ENCODE results near the gene PLAGL2. TPM values are rescaled to one million over a fixed set of nuclear protein-coding genes. Genes with fewer than 3 reads are reported as not detected.
A peak's percentile ranks its signal among the peaks of the same experiment; 100 is the strongest.

Gene PLAGL2
- total and polyA plus RNA-seq, 2 experiments from 2014 or later = 39.7 to 41.1 TPM

- H3K36me3 ChIP-seq (replicated peaks; ENCODE audit: insufficient read depth, low read depth) = no peaks in the 10 kb centered on the region
- no peaks in the 10 kb centered on the region for H3K9me3 ChIP-seq (ENCODE audit: low read depth)
- no peak overlapping the region for H3K27ac ChIP-seq
- H3K79me2 ChIP-seq = peaks cover 36% of the 10 kb centered on the region
- H3K27me3 ChIP-seq = no peaks in the 10 kb centered on the region
- H4K20me1 ChIP-seq (ENCODE audit: insufficient read depth, poor library complexity, severe bottlenecking) = no peaks in the 10 kb centered on the region
- WGBS (ENCODE audit: low lambda C conversion rate, missing lambda C conversion rate) = 100% methylated on average over 1 of the region's 1 CpG
- H2AFZ ChIP-seq = no peak overlapping the region
- DNase-seq (ENCODE audit: low spot score) = no peak
- H3K9me2 ChIP-seq (replicated peaks; ENCODE audit: insufficient read depth) = no peaks in the 10 kb centered on the region
- no peak for TF ChIP-seq EZH2 (IDR thresholded peaks at IDR 0.05; ENCODE audit: borderline replicate concordance)
- TF ChIP-seq EZH2phosphoT487 (IDR thresholded peaks at IDR 0.05; ENCODE audit: low read depth, severe bottlenecking, unreplicated experiment) = no peak
- TF ChIP-seq CTCF (IDR thresholded peaks at IDR 0.05; ENCODE audit: poor library complexity) = no peak
- H3K4me3 ChIP-seq = no peak overlapping the region
- H3K4me1 ChIP-seq (ENCODE audit: insufficient read depth) = peaks cover 42% of the 10 kb centered on the region
- peak overlapping the region; percentile 12 for H3K4me2 ChIP-seq
Observed at GRCh38 chr20:32186506-32186905, 21.0 kb downstream of the PLAGL2 start.

DNA sequence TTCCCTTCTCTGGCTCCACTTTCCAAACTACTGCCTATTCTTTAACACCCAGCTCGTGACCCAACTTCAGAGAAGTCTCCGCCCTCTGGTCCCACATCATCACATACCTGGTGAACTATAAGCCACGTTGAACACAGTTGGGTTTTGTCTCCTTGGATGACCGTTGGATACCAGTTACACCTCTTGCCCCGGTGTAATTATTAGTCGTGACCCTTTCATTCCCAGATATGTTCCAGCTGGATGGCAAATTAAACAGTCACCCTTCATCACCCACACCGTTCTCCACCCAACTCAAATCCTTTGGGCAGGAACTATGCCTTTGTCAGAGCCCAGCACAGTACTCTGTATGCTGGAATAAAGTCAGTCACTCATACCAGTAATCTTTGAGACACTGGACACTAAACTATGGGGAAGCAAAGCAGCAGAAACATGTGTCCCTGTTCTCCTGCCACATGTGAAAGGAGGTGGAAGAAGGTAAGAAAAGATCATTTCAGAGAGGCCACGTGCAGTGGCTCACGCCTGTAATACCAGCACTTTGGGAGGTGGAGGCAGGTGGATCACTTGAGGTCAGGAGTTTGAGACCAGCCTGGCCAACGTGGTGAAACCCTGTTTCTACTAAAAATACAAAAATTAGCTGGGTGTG lies 22.5 kb downstream of the PLAGL2 start:
- no peaks in the 10 kb centered on the region for H4K20me1 ChIP-seq (ENCODE audit: insufficient read depth, poor library complexity, severe bottlenecking)
- H3K79me2 ChIP-seq = peaks cover 33% of the 10 kb centered on the region
- no peaks in the 10 kb centered on the region for H3K9me2 ChIP-seq (replicated peaks; ENCODE audit: insufficient read depth)
- 85% methylated on average over 10 of the region's 10 CpGs for WGBS (ENCODE audit: low lambda C conversion rate, missing lambda C conversion rate)
- H3K4me2 ChIP-seq = no peak overlapping the region
- no peaks in the 10 kb centered on the region for H3K9me3 ChIP-seq (ENCODE audit: low read depth)
- no peaks in the 10 kb centered on the region for H3K27me3 ChIP-seq
- TF ChIP-seq EZH2phosphoT487 (IDR thresholded peaks at IDR 0.05; ENCODE audit: low read depth, severe bottlenecking, unreplicated experiment) = no peak
- no peak for TF ChIP-seq EZH2 (IDR thresholded peaks at IDR 0.05; ENCODE audit: borderline replicate concordance)
- TF ChIP-seq CTCF (IDR thresholded peaks at IDR 0.05; ENCODE audit: poor library complexity) = no peak
- no peak overlapping the region for H2AFZ ChIP-seq
- H3K36me3 ChIP-seq (replicated peaks; ENCODE audit: insufficient read depth, low read depth) = no peaks in the 10 kb centered on the region
- no peak overlapping the region for H3K27ac ChIP-seq
- no peak overlapping the region for H3K4me3 ChIP-seq
- H3K4me1 ChIP-seq (ENCODE audit: insufficient read depth) = peaks cover 39% of the 10 kb centered on the region
- DNase-seq (ENCODE audit: low spot score) = no peak

- peaks cover 32% of the 10 kb centered on the region for H3K4me1 ChIP-seq (ENCODE audit: insufficient read depth)
- H2AFZ ChIP-seq = no peak overlapping the region
- no peaks in the 10 kb centered on the region for H3K9me3 ChIP-seq (ENCODE audit: low read depth)
- 97% methylated on average over 4 of the region's 4 CpGs for WGBS (ENCODE audit: low lambda C conversion rate, missing lambda C conversion rate)
- no peak overlapping the region for H3K27ac ChIP-seq
- H3K36me3 ChIP-seq (replicated peaks; ENCODE audit: insufficient read depth, low read depth) = no peaks in the 10 kb centered on the region
- no peaks in the 10 kb centered on the region for H3K27me3 ChIP-seq
- DNase-seq (ENCODE audit: low spot score) = no peak
- H3K4me3 ChIP-seq = no peak overlapping the region
- TF ChIP-seq CTCF (IDR thresholded peaks at IDR 0.05; ENCODE audit: poor library complexity) = no peak
- TF ChIP-seq EZH2 (IDR thresholded peaks at IDR 0.05; ENCODE audit: borderline replicate concordance) = no peak
- H3K79me2 ChIP-seq = peaks cover 25% of the 10 kb centered on the region
- no peaks in the 10 kb centered on the region for H4K20me1 ChIP-seq (ENCODE audit: insufficient read depth, poor library complexity, severe bottlenecking)
- no peaks in the 10 kb centered on the region for H3K9me2 ChIP-seq (replicated peaks; ENCODE audit: insufficient read depth)
- no peak overlapping the region for H3K4me2 ChIP-seq
Observed at GRCh38 chr20:32183947-32184635, 23.5 kb downstream of the PLAGL2 start.
